ENCODE results near the gene SPON1. TPM values are rescaled to one million over a fixed set of nuclear protein-coding genes. Genes with fewer than 3 reads are reported as not detected.

Gene SPON1
- total RNA-seq, 1 experiment from 2014 or later = 0.20 TPM

- Histone ChIP-seq H3K27ac (ENCODE audit: insufficient read length, low read depth, low read length) (no peak overlapping the region), H3K9me3 (ENCODE audit: control insufficient read depth, low read depth, low read length) (no peaks in the 10 kb centered on the region), H4K8ac (replicated peaks; ENCODE audit: insufficient read length, low read depth, low read length) (no peak overlapping the region), H3K4me1 (ENCODE audit: insufficient read depth, low read length) (no peaks in the 10 kb centered on the region), H2BK15ac (ENCODE audit: low read depth, low read length) (no peak overlapping the region), H4K5ac (ENCODE audit: insufficient read length, low read depth, low read length) (no peak overlapping the region), H3K14ac (ENCODE audit: insufficient read depth, low read length) (no peak overlapping the region), H2AFZ (ENCODE audit: low read length) (no peak overlapping the region), H2BK5ac (ENCODE audit: insufficient read length, low read length) (no peak overlapping the region), H2AK5ac (ENCODE audit: insufficient read length, low read length) (no peak overlapping the region), H3K4ac (ENCODE audit: low read depth, low read length) (no peak overlapping the region), H3K18ac (ENCODE audit: insufficient read length, low read depth, low read length) (no peak overlapping the region), H3T11ph (ENCODE audit: low read length) (no peak overlapping the region), H2BK120ac (ENCODE audit: low read depth, low read length, poor library complexity, severe bottlenecking) (no peak overlapping the region), H3K9ac (ENCODE audit: extremely low read depth, insufficient read length, low read length) (no peak overlapping the region), H3K27me3 (ENCODE audit: insufficient read depth, low read length) (no peaks in the 10 kb centered on the region), H3K56ac (ENCODE audit: insufficient read length, low read depth, low read length) (no peak overlapping the region), H3K79me2 (ENCODE audit: insufficient read depth, low read length) (no peaks in the 10 kb centered on the region), H4K20me1 (ENCODE audit: control insufficient read depth, insufficient read depth, insufficient read length) (no peaks in the 10 kb centered on the region), H2BK20ac (ENCODE audit: low read depth, low read length, poor library complexity, severe bottlenecking) (no peak overlapping the region), H3K23me2 (ENCODE audit: insufficient read length, low read depth, low read length, poor library complexity, severe bottlenecking) (no peaks in the 10 kb centered on the region), H3K4me2 (ENCODE audit: insufficient read depth, insufficient read length, low read length) (no peak overlapping the region), H3K79me1 (ENCODE audit: insufficient read depth, low read depth, low read length, poor library complexity, severe bottlenecking) (no peaks in the 10 kb centered on the region), H3K23ac (ENCODE audit: insufficient read length, low read depth, low read length) (no peak overlapping the region), H4K91ac (ENCODE audit: insufficient read length, low read depth, low read length) (no peak overlapping the region), H2BK12ac (ENCODE audit: insufficient read length, low read depth, low read length) (no peak overlapping the region)
- no CpG with 5 or more reads among the region's 4 CpGs for WGBS (ENCODE audit: extremely low coverage, insufficient read length, low lambda C conversion rate)
- no peak overlapping the region for H3K4me3 Mint-ChIP-seq
- no peak for TF ChIP-seq CTCF (conservative IDR thresholded peaks at IDR 0.05)
- H3K27me3 Mint-ChIP-seq (ENCODE audit: low read depth) = peaks cover 10% of the 10 kb centered on the region
- H3K36me3 Mint-ChIP-seq (ENCODE audit: insufficient read depth in 1 of 3, low read depth in 3 of 3) = peaks cover 18 to 25% (median 25%) of the 10 kb centered on the region in 3 experiments
- peaks cover 16 to 30% of the 10 kb centered on the region in 2 experiments; a peak in 4 of 5 replicates for H3K9me3 Mint-ChIP-seq
- H3K27ac Mint-ChIP-seq = no peak overlapping the region
- no peaks in the 10 kb centered on the region for H3K4me1 Mint-ChIP-seq
- DNase-seq = no peak
Observed at GRCh38 chr11:14261066-14261465, 298.5 kb downstream of the SPON1 start.

All from H9 (cell line).